Retinal pigment epithelial cell (primary cell): ENCODE results near the gene COQ10A.

Experiments
- DNase-seq: peaks from one replicate; pipeline ENCODE4 v3.0.0-alpha.2; 2010; ENCODE audit warnings: low read depth
- H3K4me3 ChIP-seq: 2 replicates; pipeline ENCODE4 v1.5.1; 2011; ENCODE audit warnings: mild to moderate bottlenecking, low read length, control low read depth, moderate library complexity
- CTCF ChIP-seq: conservative IDR thresholded peaks from 2 replicates; pipeline ENCODE4 v1.5.1; 2011; ENCODE audit warnings: low read depth, low read length, control low read depth, inconsistent platforms

The COQ10A gene

DNA sequence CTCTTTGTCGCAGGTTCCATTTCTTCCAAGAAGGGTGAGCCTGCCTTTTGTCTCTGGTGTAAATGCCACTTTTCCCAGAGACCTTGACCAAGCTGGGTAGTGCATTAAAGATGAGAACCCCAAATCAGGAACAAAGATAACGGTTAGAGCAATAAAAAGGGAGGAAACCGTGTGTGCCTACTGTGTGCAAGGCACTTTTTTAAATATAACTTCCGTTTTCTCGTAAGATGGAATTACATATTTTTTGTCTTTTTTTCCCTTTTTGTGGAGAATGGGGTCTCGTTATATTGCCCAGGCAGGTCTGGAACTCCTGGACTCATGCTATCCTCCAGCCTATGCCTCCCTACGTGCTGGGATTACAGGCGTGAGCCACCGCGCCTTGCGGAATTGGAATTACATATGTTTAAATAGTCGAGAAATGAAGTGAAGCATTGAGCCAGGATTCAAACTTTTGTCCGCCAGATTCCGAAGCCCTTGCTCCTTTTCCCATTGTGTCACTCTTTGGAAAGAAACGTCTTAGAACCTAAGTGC lies 43.1 kb upstream of the COQ10A start:
- DNase-seq, result no peak
- H3K4me3 ChIP-seq, result peak overlapping the region; percentile 31
- no peak for TF ChIP-seq CTCF

DNA sequence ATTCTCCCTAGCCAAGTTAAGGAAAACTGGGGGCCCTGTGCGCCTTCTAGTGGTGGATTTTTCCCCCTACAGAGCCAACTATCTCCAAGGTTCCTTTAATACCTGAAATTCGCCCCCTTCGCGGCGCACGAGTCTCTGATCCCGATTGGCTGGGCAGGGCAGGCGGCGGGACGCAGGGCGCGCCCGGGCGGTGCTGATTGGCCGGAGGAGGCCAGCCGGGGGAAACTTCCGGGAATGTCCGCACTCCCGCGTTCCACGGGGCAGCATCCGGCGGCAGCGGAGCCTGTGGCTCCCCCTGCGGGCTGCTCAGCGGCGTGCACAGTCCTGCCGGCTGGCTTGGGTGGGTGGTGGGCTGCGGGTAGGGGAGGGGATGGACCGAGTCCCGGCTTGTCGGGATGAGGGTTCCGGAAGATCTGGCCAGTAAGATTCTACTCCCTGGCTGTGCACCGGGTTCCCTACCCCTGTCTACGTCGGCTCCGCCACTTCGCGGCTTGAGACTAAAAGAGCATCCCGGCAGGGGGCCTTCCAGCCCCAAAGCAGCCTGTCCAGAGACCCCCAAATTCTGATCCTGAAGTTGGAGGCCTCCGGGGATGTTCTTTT lies 42.5 kb upstream of the COQ10A start, which contains the start of gene NABP2:
TSS of gene NABP2 (plus strand) at position 241 of the 600 bp plus-strand sequence. CDS start 515 bp downstream, outside the sequence.
- peak; percentile 68 for TF ChIP-seq CTCF
- DNase-seq, result peak; percentile 89
- H3K4me3 ChIP-seq, result peak within 1 kb of the TSS; percentile 80

DNA sequence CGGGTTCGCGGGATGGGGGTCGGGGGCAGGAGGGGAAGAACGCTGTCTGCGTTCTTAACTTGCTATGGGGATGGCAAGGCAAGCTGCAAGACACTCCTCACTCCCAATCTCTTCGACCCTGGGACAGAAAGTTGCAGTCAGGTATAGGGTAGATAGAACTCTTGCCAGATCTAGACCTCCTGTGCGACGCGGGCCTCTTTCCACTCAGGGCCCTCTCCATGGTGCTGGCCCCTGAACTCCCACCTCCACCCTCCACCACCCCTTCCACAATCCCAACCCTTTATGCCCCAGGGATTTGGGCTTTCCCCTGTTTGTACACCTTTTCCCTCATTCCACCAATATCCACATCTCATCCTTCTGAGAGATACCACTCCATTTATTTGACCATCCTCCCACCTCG lies 41.8 kb upstream of the COQ10A start:
- TF ChIP-seq CTCF, result no peak
- DNase-seq, result no peak
- H3K4me3 ChIP-seq, result peak overlapping the region; percentile 80

GRCh38 chr12:56229082-56229481 lies 37.7 kb upstream of the COQ10A start:
- H3K4me3 ChIP-seq, result no peak overlapping the region
- no peak for TF ChIP-seq CTCF
- DNase-seq, result no peak

DNA sequence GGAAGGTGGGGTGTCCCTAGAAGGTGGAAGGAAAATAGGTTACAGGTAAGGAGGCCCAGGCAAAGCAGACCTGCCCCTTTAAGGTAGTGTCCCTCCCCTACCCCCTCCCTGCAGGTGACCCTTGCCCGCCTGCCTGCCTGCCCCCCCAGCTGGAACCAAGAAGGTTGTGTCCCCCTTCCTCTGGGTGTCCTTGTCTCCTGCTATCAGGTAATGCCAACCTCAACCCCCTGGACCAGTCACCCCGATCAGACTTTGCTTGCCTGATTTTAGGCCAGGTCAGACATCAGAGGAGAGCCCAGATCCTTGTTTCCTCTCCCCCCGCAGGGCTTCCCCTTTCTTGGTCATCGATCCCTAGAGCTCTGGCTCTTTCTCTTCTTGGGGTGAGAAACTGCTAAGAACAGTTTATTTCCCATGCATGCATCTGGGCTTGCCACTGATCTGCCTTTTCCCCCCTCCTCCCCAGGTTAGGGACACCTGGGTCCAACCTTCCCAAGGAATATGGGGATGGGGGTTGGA lies 36.8 kb upstream of the COQ10A start, which contains the start of gene SLC39A5:
TSS of gene SLC39A5 (plus strand) at position 136 of the 516 bp plus-strand sequence. CDS start 1,224 bp downstream, outside the sequence.
- TF ChIP-seq CTCF, result no peak
- no peak within 1 kb of the TSS for H3K4me3 ChIP-seq
- no peak for DNase-seq

GRCh38 chr12:56230432-56231183 lies 36.1 kb upstream of the COQ10A start:
- H3K4me3 ChIP-seq, result no peak overlapping the region
- TF ChIP-seq CTCF, result no peak
- no peak for DNase-seq
